COLO668 (cell line): ENCODE data around the gene MAT1A.
"Not testable (repeated sequence)": the region's sequence is repeated elsewhere in the genome, so short reads cannot be mapped to it uniquely, and the experiment has no call there.

Source experiments
- DNase-seq: peaks from one replicate; lab custom pipeline; 2025; ENCODE audit not compliant: unreplicated experiment; lab: John Stamatoyannopoulos, UW

The MAT1A gene

GRCh38 chr10:80233871-80234270, 55.6 kb downstream of the MAT1A start:
- not testable (repeated sequence) for DNase-seq

DNA sequence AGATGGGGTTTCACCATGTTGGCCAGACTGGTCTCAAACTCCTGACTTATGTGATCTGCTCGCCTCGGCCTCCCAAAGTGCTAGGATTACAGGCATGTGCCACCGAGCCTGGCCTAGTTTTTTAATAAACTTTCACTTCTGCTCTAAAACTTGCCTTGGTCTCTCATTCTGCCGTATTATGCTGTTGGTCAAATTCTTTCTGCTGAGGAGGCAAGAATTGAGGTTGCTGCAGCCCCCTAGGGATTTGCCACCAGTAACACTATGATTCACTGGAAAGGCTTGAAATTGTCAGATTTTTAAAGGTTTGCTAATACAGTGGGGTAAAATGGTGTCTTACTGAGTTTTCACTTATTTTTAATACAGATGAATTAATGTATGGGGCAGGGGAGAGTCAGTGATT, 62.7 kb downstream of the MAT1A start:
- not testable (repeated sequence) for DNase-seq

DNA sequence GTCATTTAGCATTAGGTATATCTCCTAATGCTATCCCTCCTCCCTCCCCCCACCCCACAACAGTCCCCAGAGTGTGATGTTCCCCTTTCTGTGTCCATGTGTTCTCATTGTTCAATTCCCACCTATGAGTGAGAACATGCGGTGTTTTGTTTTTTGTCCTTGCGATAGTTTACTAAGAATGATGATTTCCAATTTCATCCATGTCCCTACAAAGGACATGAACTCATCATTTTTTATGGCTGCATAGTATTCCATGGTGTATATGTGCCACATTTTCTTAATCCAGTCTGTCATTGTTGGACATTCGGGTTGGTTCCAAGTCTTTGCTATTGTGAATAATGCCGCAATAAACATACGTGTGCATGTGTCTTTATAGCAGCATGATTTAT, 66.4 kb downstream of the MAT1A start:
- not testable (repeated sequence) for DNase-seq
